Mesenchymal stem cell (in vitro differentiated cells and primary cell): ENCODE results near the gene GLIS2.

ENCODE experiments used
- DNase-seq: peaks from one replicate; pipeline ENCODE4 v3.0.0-alpha.2; 2013
- H2AFZ ChIP-seq: one replicate; pipeline ENCODE4 v1.6.1; 2013; ENCODE audit warnings: low read depth, mild to moderate bottlenecking, control low read depth, inconsistent platforms, low read length, moderate library complexity
- H2AK5ac ChIP-seq: 2 replicates; pipeline ENCODE4 v1.6.1; 2013; ENCODE audit warnings: low read length, moderate library complexity, mild to moderate bottlenecking, inconsistent platforms; ENCODE audit not compliant: severe bottlenecking
- H2BK120ac ChIP-seq: one replicate; pipeline ENCODE4 v1.6.1; 2013; ENCODE audit warnings: low read depth, mild to moderate bottlenecking, inconsistent platforms, low read length, moderate library complexity
- H2BK12ac ChIP-seq, 2 experiments: one replicate each; pipeline ENCODE4 v1.6.1; 2013; ENCODE audit warnings: inconsistent platforms in 2 of 2, low read length in 2 of 2, mild to moderate bottlenecking in 2 of 2, moderate library complexity in 2 of 2, control low read depth in 1 of 2
- H2BK15ac ChIP-seq: one replicate; pipeline ENCODE4 v1.6.1; 2013; ENCODE audit warnings: mild to moderate bottlenecking, low read depth, inconsistent platforms; ENCODE audit not compliant: poor library complexity, severe bottlenecking
- H2BK5ac ChIP-seq: 2 replicates; pipeline ENCODE4 v1.6.1; 2013; ENCODE audit warnings: low read depth, mild to moderate bottlenecking, low read length, control low read depth, inconsistent platforms; ENCODE audit not compliant: poor library complexity, severe bottlenecking
- H3K14ac ChIP-seq, 2 experiments: one replicate each; pipeline ENCODE4 v1.6.1; 2013; ENCODE audit warnings: inconsistent platforms in 2 of 2, low read length in 2 of 2, control low read depth in 1 of 2, mild to moderate bottlenecking in 1 of 2, moderate library complexity in 1 of 2
- H3K18ac ChIP-seq, 2 experiments: one replicate each; pipeline ENCODE4 v1.6.1; 2013; ENCODE audit warnings: inconsistent platforms in 2 of 2, low read length in 2 of 2, control low read depth in 1 of 2, low read depth in 1 of 2, mild to moderate bottlenecking in 1 of 2
- H3K23ac ChIP-seq, 2 experiments: one replicate each; pipeline ENCODE4 v1.6.1; 2013; ENCODE audit warnings: inconsistent platforms in 2 of 2, low read length in 2 of 2, mild to moderate bottlenecking in 2 of 2, moderate library complexity in 2 of 2, control low read depth in 1 of 2
- H3K27ac ChIP-seq: 2 replicates; pipeline ENCODE4 v1.5.1; 2013; ENCODE audit warnings: mild to moderate bottlenecking, moderate library complexity, low read length, control low read depth, inconsistent platforms; ENCODE audit not compliant: poor library complexity, severe bottlenecking
- H3K27me3 ChIP-seq, 2 experiments: 2 replicates each; pipeline versions ENCODE4 v1.6.1 to v1.7.0; 2013; ENCODE audit warnings: low read length in 2 of 2, mild to moderate bottlenecking in 2 of 2, moderate library complexity in 2 of 2, control low read depth in 1 of 2, inconsistent platforms in 1 of 2; ENCODE audit not compliant: control insufficient read depth in 1 of 2, insufficient read depth in 1 of 2
- H3K36me3 ChIP-seq, 2 experiments: 2 replicates each; pipeline versions ENCODE4 v1.6.1 to v1.7.0; 2013; ENCODE audit warnings: low read length in 2 of 2, control low read depth in 1 of 2, inconsistent platforms in 1 of 2, low read depth in 1 of 2, mild to moderate bottlenecking in 1 of 2; ENCODE audit not compliant: insufficient read depth in 2 of 2, control insufficient read depth in 1 of 2
- H3K4ac ChIP-seq, 2 experiments: one replicate each; pipeline ENCODE4 v1.6.1; 2013; ENCODE audit warnings: inconsistent platforms in 2 of 2, low read length in 2 of 2, mild to moderate bottlenecking in 2 of 2, moderate library complexity in 2 of 2, control low read depth in 1 of 2, low read depth in 1 of 2
- H3K4me1 ChIP-seq: 2 replicates; pipeline ENCODE4 v1.6.1; 2013; ENCODE audit warnings: low read depth, low read length, control low read depth; ENCODE audit not compliant: control insufficient read depth, insufficient read depth
- H3K4me2 ChIP-seq: 2 replicates; pipeline ENCODE4 v1.6.1; 2013; ENCODE audit warnings: low read length, mild to moderate bottlenecking, inconsistent platforms; ENCODE audit not compliant: poor library complexity, severe bottlenecking
- H3K4me3 ChIP-seq, 2 experiments: 2 replicates each; pipeline versions ENCODE4 v1.5.1 to v1.7.0; 2013; ENCODE audit warnings: low read length in 2 of 2, mild to moderate bottlenecking in 2 of 2, control low read depth in 1 of 2, low read depth in 1 of 2; ENCODE audit not compliant: insufficient read depth in 1 of 2
- H3K79me1 ChIP-seq: replicated peaks from 2 replicates; pipeline ENCODE4 v1.6.1; 2013; ENCODE audit warnings: mild to moderate bottlenecking, control low read depth, low read length, inconsistent platforms; ENCODE audit not compliant: poor library complexity, severe bottlenecking
- H3K9ac ChIP-seq: 2 replicates; pipeline ENCODE4 v1.7.0; 2013; ENCODE audit warnings: mild to moderate bottlenecking, low read length, moderate library complexity
- H3K9me3 ChIP-seq: 2 replicates; pipeline ENCODE4 v1.7.0; 2013; ENCODE audit warnings: mild to moderate bottlenecking, low read length; ENCODE audit not compliant: control insufficient read depth
- H4K8ac ChIP-seq: one replicate; pipeline ENCODE4 v1.6.1; 2013; ENCODE audit warnings: inconsistent platforms, mild to moderate bottlenecking, low read length, moderate library complexity
- H4K91ac ChIP-seq: one replicate; pipeline ENCODE4 v1.6.1; 2013; ENCODE audit warnings: mild to moderate bottlenecking, low read length, inconsistent platforms
- WGBS: methylation state at CpG from one replicate; pipeline ENCODE4 v1.1.7; 2013; ENCODE audit warnings: mixed read lengths; 5-methylcytosine and 5-hydroxymethylcytosine counted together

The GLIS2 gene

GRCh38 chr16:4347765-4348509, 32.1 kb downstream of the GLIS2 start:
- Histone ChIP-seq H2BK5ac (no peak overlapping the region), H3K79me1 (peaks cover 21% of the 10 kb centered on the region), H3K23ac (no peak overlapping the region), H4K8ac (no peak overlapping the region), H3K9me3 (no peaks in the 10 kb centered on the region), H3K27me3 (no peaks in the 10 kb centered on the region), H3K4ac (no peak overlapping the region), H2AK5ac (no peak overlapping the region), H3K4me2 (no peak overlapping the region), H3K27ac (no peak overlapping the region), H3K14ac (no peak overlapping the region), H3K36me3 (peaks cover 0 to 20% of the 10 kb centered on the region in 2 experiments), H2AFZ (no peak overlapping the region), H2BK15ac (no peak overlapping the region), H4K91ac (no peak overlapping the region), H3K18ac (no peak overlapping the region), H3K9ac (no peak overlapping the region), H3K4me1 (peaks cover 19% of the 10 kb centered on the region), H2BK120ac (no peak overlapping the region), H2BK12ac (no peak overlapping the region), H3K4me3 (no peak overlapping the region)
- 96% methylated on average over 17 of the region's 17 CpGs for WGBS
- no peak for DNase-seq

- Histone ChIP-seq H2AK5ac (no peak overlapping the region), H3K23ac (no peak overlapping the region), H3K14ac (no peak overlapping the region), H2BK5ac (no peak overlapping the region), H3K4me2 (no peak overlapping the region), H2BK120ac (no peak overlapping the region), H2BK15ac (no peak overlapping the region), H3K27ac (no peak overlapping the region), H2BK12ac (no peak overlapping the region), H2AFZ (no peak overlapping the region), H3K79me1 (peaks cover 10% of the 10 kb centered on the region), H3K36me3 (peaks cover 0 to 19% of the 10 kb centered on the region in 2 experiments), H3K9ac (peak overlapping the region; percentile 41), H3K4ac (no peak overlapping the region), H3K4me3 (no peak overlapping the region), H4K91ac (no peak overlapping the region), H3K18ac (no peak overlapping the region), H3K9me3 (no peaks in the 10 kb centered on the region), H4K8ac (no peak overlapping the region), H3K4me1 (peaks cover 11% of the 10 kb centered on the region), H3K27me3 (no peaks in the 10 kb centered on the region)
- WGBS: 100% methylated on average over 2 of the region's 5 CpGs
- DNase-seq: no peak
These were observed 33.5 kb downstream of the GLIS2 start for GRCh38 chr16:4349332-4349731.

GRCh38 chr16:4350365-4350786, 34.5 kb downstream of the GLIS2 start:
- Histone ChIP-seq H2AK5ac (no peak overlapping the region), H3K23ac (no peak overlapping the region), H3K79me1 (peaks cover 8% of the 10 kb centered on the region), H3K18ac (peak overlapping the region; percentile 87 to 88), H2BK120ac (no peak overlapping the region), H2BK5ac (no peak overlapping the region), H2AFZ (no peak overlapping the region), H3K27me3 (no peaks in the 10 kb centered on the region), H3K36me3 (peaks cover 0 to 22% of the 10 kb centered on the region in 2 experiments), H3K27ac (no peak overlapping the region), H3K9ac (peak overlapping the region; percentile 94), H4K8ac (no peak overlapping the region), H4K91ac (no peak overlapping the region), H3K9me3 (no peaks in the 10 kb centered on the region), H3K4me2 (peak overlapping the region; percentile 81), H3K14ac (peak overlapping the region in 1 of 2 experiments; percentile 98), H2BK12ac (no peak overlapping the region), H3K4ac (peak overlapping the region in 1 of 2 experiments; percentile 90), H2BK15ac (no peak overlapping the region), H3K4me1 (peaks cover 11% of the 10 kb centered on the region), H3K4me3 (peak overlapping the region; percentile 94 to 98)
- DNase-seq: no peak
- WGBS: 39% methylated on average over 23 of the region's 24 CpGs

- peak; percentile 93 for DNase-seq
- Histone ChIP-seq H3K9me3 (no peaks in the 10 kb centered on the region), H2AK5ac (no peak within 1 kb of the TSS), H2BK5ac (no peak within 1 kb of the TSS), H3K14ac (peak within 1 kb of the TSS in 1 of 2 experiments; percentile 98), H3K23ac (peak within 1 kb of the TSS in 1 of 2 experiments; percentile 98), H3K4me1 (peaks cover 11% of the 10 kb centered on the region), H2AFZ (peak within 1 kb of the TSS; percentile 89), H2BK120ac (peak within 1 kb of the TSS; percentile 90), H3K4ac (peak within 1 kb of the TSS in 1 of 2 experiments; percentile 90), H3K79me1 (peaks cover 6% of the 10 kb centered on the region), H3K4me2 (peak within 1 kb of the TSS; percentile 81), H3K4me3 (peak within 1 kb of the TSS; percentile 94 to 98), H3K27ac (peak within 1 kb of the TSS; percentile 20), H3K9ac (peak within 1 kb of the TSS; percentile 94), H3K18ac (peak within 1 kb of the TSS; percentile 87 to 88), H2BK12ac (peak within 1 kb of the TSS in 1 of 2 experiments; percentile 56), H4K8ac (peak within 1 kb of the TSS; percentile 78), H4K91ac (peak within 1 kb of the TSS; percentile 84), H2BK15ac (no peak within 1 kb of the TSS), H3K36me3 (peaks cover 0 to 22% of the 10 kb centered on the region in 2 experiments), H3K27me3 (no peaks in the 10 kb centered on the region)
- WGBS: under 1% methylated on average over 75 of the region's 81 CpGs
These were observed 35.2 kb downstream of the GLIS2 start, which contains the start of gene PAM16 for GRCh38 chr16:4350787-4351659. Gene PAM16, minus strand, starts transcription at chr16:4351321. Its CDS starts 87 bp downstream, at chr16:4351234.
